Activated CD4-positive, alpha-beta T cell treated with anti-CD3 and anti-CD28 coated beads, Interleukin-2, amount 50 U/mL, for 48 hours (primary cell): ENCODE data around the gene ZBTB45.
"Not testable (repeated sequence)": the region's sequence is repeated elsewhere in the genome, so short reads cannot be mapped to it uniquely, and the experiment has no call there.

ENCODE experiments used
- DNase-seq, 2 experiments: peaks; one replicate each; pipeline ENCODE4 v3.0.0-alpha.2; 2020

The ZBTB45 gene

GRCh38 chr19:58554494-58555368 lies 35.1 kb upstream of the ZBTB45 start, which contains the start of gene CHMP2A:
Gene CHMP2A, minus strand, starts transcription at chr19:58555105. Its CDS starts 893 bp downstream, at chr19:58554212.
- peak; percentile 99 to 100 for DNase-seq

GRCh38 chr19:58553799-58554493 lies 34.3 kb upstream of the ZBTB45 start:
- DNase-seq: no peak

- no peak for DNase-seq
Observed at GRCh38 chr19:58552655-58553054, 33.0 kb upstream of the ZBTB45 start.

GRCh38 chr19:58551577-58552471 lies 32.2 kb upstream of the ZBTB45 start:
- no peak for DNase-seq

- DNase-seq: no peak
Observed at GRCh38 chr19:58551123-58551497, 31.5 kb upstream of the ZBTB45 start.

GRCh38 chr19:58550362-58551122 lies 30.9 kb upstream of the ZBTB45 start:
- no peak for DNase-seq

GRCh38 chr19:58549664-58550361 lies 30.2 kb upstream of the ZBTB45 start:
- DNase-seq: no peak

GRCh38 chr19:58548859-58549663 lies 29.5 kb upstream of the ZBTB45 start:
- no peak for DNase-seq

- no peak for DNase-seq
Observed at GRCh38 chr19:58547323-58548312, 28.0 kb upstream of the ZBTB45 start.

GRCh38 chr19:58546019-58546530 lies 26.5 kb upstream of the ZBTB45 start:
- no peak for DNase-seq

- DNase-seq: no peak
Observed at GRCh38 chr19:58545286-58546018, 25.8 kb upstream of the ZBTB45 start.

- peak in 1 of 2 experiments; percentile 70 for DNase-seq
Observed at GRCh38 chr19:58544591-58545285, 25.1 kb upstream of the ZBTB45 start.

- peak; percentile 100 for DNase-seq
Observed at GRCh38 chr19:58543826-58544590, 24.4 kb upstream of the ZBTB45 start, which contains the start of gene TRIM28. Gene TRIM28, plus strand, starts transcription at chr19:58544064. Its CDS starts 694 bp downstream, at chr19:58544758.

- not testable (repeated sequence) for DNase-seq
Observed at GRCh38 chr19:58542641-58543372, 23.2 kb upstream of the ZBTB45 start.

- not testable (repeated sequence) for DNase-seq
Observed at GRCh38 chr19:58539169-58539559, 19.6 kb upstream of the ZBTB45 start.
